GM23338 (cell line): Measurements from ENCODE around the gene SEMA4D. TPM values are rescaled to one million over a fixed set of nuclear protein-coding genes. Genes with fewer than 3 reads are reported as not detected.

Experiments
- ATAC-seq: fragments of 200-7000 bp; cut with Tn5 transposase; 3 replicates; pipeline ENCODE4 v1.9.1; 2020
- DNase-seq: peaks from one replicate; pipeline ENCODE4 v3.0.0-alpha.2; 2015; ENCODE audit warnings: low spot score
- H2AFZ ChIP-seq: fragments of 200-600 bp; sonication (generic); 2 replicates; pipeline ENCODE4 v1.8.0; 2016; ENCODE audit warnings: antibody characterized with exemption, mild to moderate bottlenecking, moderate library complexity
- H3F3A ChIP-seq: fragments of 200-600 bp; sonication (generic); replicated peaks from 2 replicates; pipeline ENCODE4 v1.8.0; 2017; ENCODE audit warnings: antibody characterized with exemption, mixed run types, low read depth
- H3K27ac ChIP-seq: fragments of 200-600 bp; sonication (generic); 2 replicates; pipeline ENCODE4 v1.6.1; 2016; ENCODE audit warnings: low read depth
- H3K27me3 ChIP-seq: fragments of 200-600 bp; sonication (generic); 2 replicates; pipeline ENCODE4 v1.8.0; 2016; ENCODE audit warnings: mild to moderate bottlenecking, mixed run types, moderate library complexity; ENCODE audit not compliant: insufficient read depth
- H3K36me3 ChIP-seq: fragments of 200-600 bp; sonication (generic); 2 replicates; pipeline ENCODE4 v1.8.0; 2016; ENCODE audit warnings: mild to moderate bottlenecking; ENCODE audit not compliant: insufficient read depth
- H3K4me1 ChIP-seq: fragments of 200-600 bp; sonication (generic); 2 replicates; pipeline ENCODE4 v1.8.0; 2016; ENCODE audit warnings: mild to moderate bottlenecking, moderate library complexity; ENCODE audit not compliant: insufficient read depth
- H3K4me2 ChIP-seq: fragments of 200-600 bp; sonication (generic); 2 replicates; pipeline ENCODE4 v1.7.1; 2017; ENCODE audit warnings: mixed run types
- H3K4me3 ChIP-seq: fragments of 200-600 bp; sonication (generic); 2 replicates; pipeline ENCODE4 v1.6.1; 2016; ENCODE audit warnings: mixed run types
- H3K79me2 ChIP-seq: fragments of 200-600 bp; sonication (generic); replicated peaks from 2 replicates; pipeline ENCODE4 v1.8.0; 2017; ENCODE audit warnings: mild to moderate bottlenecking; ENCODE audit not compliant: insufficient read depth
- H3K9me2 ChIP-seq: fragments of 200-600 bp; sonication (generic); 2 replicates; pipeline ENCODE4 v1.8.0; 2017; ENCODE audit not compliant: insufficient read depth
- H4K20me1 ChIP-seq: fragments of 200-600 bp; sonication (generic); replicated peaks from 2 replicates; pipeline ENCODE4 v1.8.0; 2017; ENCODE audit warnings: mild to moderate bottlenecking; ENCODE audit not compliant: insufficient read depth
- H3K27ac Mint-ChIP-seq: 2 replicates; pipeline ENCODE4 v1.8.0; 2020; ENCODE audit warnings: inconsistent platforms, mild to moderate bottlenecking, moderate library complexity, mixed read lengths
- H3K27me3 Mint-ChIP-seq: 3 replicates; pipeline ENCODE4 v1.8.0; 2022; ENCODE audit warnings: low read depth, mild to moderate bottlenecking, moderate library complexity, mixed read lengths, inconsistent platforms; ENCODE audit not compliant: insufficient read depth, poor library complexity
- H3K36me3 Mint-ChIP-seq: 3 replicates; pipeline ENCODE4 v1.8.0; 2021; ENCODE audit warnings: low read depth, mild to moderate bottlenecking, inconsistent platforms, moderate library complexity, mixed read lengths
- H3K4me1 Mint-ChIP-seq: 3 replicates; pipeline ENCODE4 v1.8.0; 2020; ENCODE audit warnings: mild to moderate bottlenecking, inconsistent platforms, mixed read lengths
- H3K4me3 Mint-ChIP-seq: 3 replicates; pipeline ENCODE4 v1.8.0; 2021; ENCODE audit warnings: moderate library complexity, mild to moderate bottlenecking, inconsistent platforms, mixed read lengths
- H3K9me3 Mint-ChIP-seq: 3 replicates; pipeline ENCODE4 v1.8.0; 2020; ENCODE audit warnings: moderate library complexity, mild to moderate bottlenecking, inconsistent platforms, mixed read lengths
- CREB1 ChIP-seq: fragments of 250-450 bp; sonication (Bioruptor Pico); IDR thresholded peaks from 2 replicates; pipeline ENCODE4 v1.5.0; 2020; ENCODE audit warnings: low read depth, mild to moderate bottlenecking, moderate library complexity
- EZH2 ChIP-seq: fragments of 200-600 bp; sonication (generic); IDR thresholded peaks from one replicate; pipeline ENCODE4 v1.8.0; 2017; ENCODE audit warnings: antibody characterized with exemption, mild to moderate bottlenecking, low read depth; ENCODE audit not compliant: unreplicated experiment
- EZH2phosphoT487 ChIP-seq: fragments of 200-600 bp; sonication (generic); IDR thresholded peaks from one replicate; pipeline ENCODE4 v1.8.1; 2018; ENCODE audit warnings: antibody characterized with exemption; ENCODE audit not compliant: unreplicated experiment
- JUNB ChIP-seq: IDR thresholded peaks from one replicate; pipeline ENCODE4 v1.6.1; 2016; ENCODE audit warnings: antibody characterized with exemption; ENCODE audit not compliant: unreplicated experiment
- NANOG ChIP-seq: IDR thresholded peaks from 2 replicates; pipeline ENCODE4 v1.6.1; 2016; ENCODE audit warnings: antibody characterized with exemption, borderline replicate concordance
- POLR2AphosphoS5 ChIP-seq: IDR thresholded peaks from 2 replicates; pipeline ENCODE4 v1.6.1; 2016; ENCODE audit warnings: antibody characterized with exemption, low read depth
- STAT1 ChIP-seq: IDR thresholded peaks from one replicate; pipeline ENCODE4 v1.6.1; 2016; ENCODE audit warnings: antibody characterized with exemption; ENCODE audit not compliant: unreplicated experiment
- ZNF114 ChIP-seq: fragments of 250-450 bp; sonication (Bioruptor Pico); IDR thresholded peaks from 2 replicates; pipeline ENCODE4 v1.5.0; 2020; ENCODE audit warnings: mild to moderate bottlenecking, moderate library complexity
- ZNF331 ChIP-seq: fragments of 250-450 bp; sonication (Bioruptor Pico); IDR thresholded peaks from 2 replicates; pipeline ENCODE4 v1.5.0; 2020; ENCODE audit warnings: low read depth, mild to moderate bottlenecking, moderate library complexity
- polyA plus RNA-seq: library from polyadenylated mRNA; unstranded; fragments of >200 nt; fragmentation: Nextera tagmentation; extraction: Ambion mirVana; gene quantifications from 2 replicates; pipeline ENCODE4 v1.2.1, GENCODE V29; 2016
- total RNA-seq: library from RNA; depleted of rRNA; stranded (reverse); fragments of >200 nt; shearing (Covaris generic); gene quantifications from 2 replicates; pipeline ENCODE4 v1.2.3, GENCODE V29; 2014
- TF ChIP-seq, protein P1 (sequence below): IDR thresholded peaks from 2 replicates; pipeline ENCODE4 v1.6.1; 2016; ENCODE audit warnings: antibody characterized with exemption
- TF ChIP-seq, protein P2 (sequence below): IDR thresholded peaks from one replicate; pipeline ENCODE4 v1.6.1; 2018; ENCODE audit warnings: antibody characterized with exemption; ENCODE audit not compliant: unreplicated experiment
- TF ChIP-seq, protein P3 (sequence below), 2 experiments: fragments of 200-600 bp in 1 of 2; sonication (generic) in 1 of 2; conservative IDR thresholded peaks; 2 replicates each; pipeline versions ENCODE4 v1.5.1 to v1.6.1; 2016 to 2017; ENCODE audit warnings: antibody characterized with exemption in 2 of 2, low read depth in 2 of 2, mild to moderate bottlenecking in 2 of 2, moderate library complexity in 1 of 2

The SEMA4D gene
- total and polyA plus RNA-seq, 2 experiments from 2014 or later: 19.3 to 63.0 TPM

DNA sequence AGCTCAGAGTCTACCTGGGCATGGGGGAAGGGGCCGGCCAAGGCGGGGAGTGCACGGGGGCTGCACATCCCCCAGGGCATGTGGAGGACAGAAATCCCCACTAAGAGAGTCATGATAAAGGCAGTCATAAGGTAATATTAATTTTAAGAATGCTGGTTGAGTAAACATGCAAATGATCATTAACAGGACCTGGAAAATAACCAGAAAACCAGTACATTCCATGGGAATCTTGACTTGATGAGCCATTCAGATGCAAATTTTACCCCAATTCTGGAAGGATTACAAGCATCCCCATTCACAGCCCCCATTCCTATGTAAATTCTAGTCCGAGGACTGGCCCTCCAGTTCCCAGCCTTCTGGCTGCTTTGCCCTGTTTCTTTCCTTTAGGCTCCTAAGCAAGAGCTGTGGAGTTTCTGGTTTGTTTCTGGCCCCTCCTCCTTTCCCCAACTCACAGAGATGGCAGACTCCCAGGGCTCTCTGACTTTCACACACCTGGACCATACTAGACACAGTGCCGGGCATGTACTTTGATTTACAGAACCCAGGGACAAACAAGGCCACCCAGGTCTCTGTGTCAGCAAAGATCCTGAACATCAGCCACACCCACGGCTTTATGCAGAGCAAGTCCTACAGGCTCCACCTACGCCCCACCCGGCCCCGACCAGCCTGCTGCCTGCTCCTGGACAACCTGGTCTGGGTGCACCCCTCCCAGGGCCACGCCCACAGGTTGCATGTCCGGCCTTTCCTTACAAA lies 62.7 kb downstream of the SEMA4D start:
- H3K27ac Mint-ChIP-seq: peak overlapping the region; percentile 100
- peak overlapping the region; percentile 36 for H3K4me3 ChIP-seq

GRCh38 chr9:89434636-89435035 lies 63.3 kb downstream of the SEMA4D start:
- peak overlapping the region; percentile 30 for H3K4me2 ChIP-seq
- H3K79me2 ChIP-seq: peaks cover 68% of the 10 kb centered on the region
- H3K4me1 Mint-ChIP-seq: peaks cover 81% of the 10 kb centered on the region
- ATAC-seq (peak; percentile 37), DNase-seq (no peak)
- H3K27me3 Mint-ChIP-seq: peaks cover 18% of the 10 kb centered on the region
- H2AFZ ChIP-seq: no peak overlapping the region
- peak overlapping the region; percentile 31 for H3K4me3 ChIP-seq
- no peaks in the 10 kb centered on the region for H3K36me3 ChIP-seq
- H3K27ac Mint-ChIP-seq: peak overlapping the region; percentile 100
- peak overlapping the region; percentile 71 for H3K4me3 Mint-ChIP-seq
- H3F3A ChIP-seq: peaks cover 18% of the 10 kb centered on the region
- no peaks in the 10 kb centered on the region for H3K9me3 Mint-ChIP-seq
- no peaks in the 10 kb centered on the region for H3K9me2 ChIP-seq
- H3K4me1 ChIP-seq: peaks cover 58% of the 10 kb centered on the region
- no peaks in the 10 kb centered on the region for H4K20me1 ChIP-seq
- H3K27me3 ChIP-seq: no peaks in the 10 kb centered on the region
- H3K36me3 Mint-ChIP-seq: peaks cover 6% of the 10 kb centered on the region; the same call in 2 of the 3 replicates
- H3K27ac ChIP-seq: peak overlapping the region; percentile 97
- TF ChIP-seq, protein P1, sequence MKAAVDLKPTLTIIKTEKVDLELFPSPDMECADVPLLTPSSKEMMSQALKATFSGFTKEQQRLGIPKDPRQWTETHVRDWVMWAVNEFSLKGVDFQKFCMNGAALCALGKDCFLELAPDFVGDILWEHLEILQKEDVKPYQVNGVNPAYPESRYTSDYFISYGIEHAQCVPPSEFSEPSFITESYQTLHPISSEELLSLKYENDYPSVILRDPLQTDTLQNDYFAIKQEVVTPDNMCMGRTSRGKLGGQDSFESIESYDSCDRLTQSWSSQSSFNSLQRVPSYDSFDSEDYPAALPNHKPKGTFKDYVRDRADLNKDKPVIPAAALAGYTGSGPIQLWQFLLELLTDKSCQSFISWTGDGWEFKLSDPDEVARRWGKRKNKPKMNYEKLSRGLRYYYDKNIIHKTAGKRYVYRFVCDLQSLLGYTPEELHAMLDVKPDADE: no peak
- TF ChIP-seq, protein P2, sequence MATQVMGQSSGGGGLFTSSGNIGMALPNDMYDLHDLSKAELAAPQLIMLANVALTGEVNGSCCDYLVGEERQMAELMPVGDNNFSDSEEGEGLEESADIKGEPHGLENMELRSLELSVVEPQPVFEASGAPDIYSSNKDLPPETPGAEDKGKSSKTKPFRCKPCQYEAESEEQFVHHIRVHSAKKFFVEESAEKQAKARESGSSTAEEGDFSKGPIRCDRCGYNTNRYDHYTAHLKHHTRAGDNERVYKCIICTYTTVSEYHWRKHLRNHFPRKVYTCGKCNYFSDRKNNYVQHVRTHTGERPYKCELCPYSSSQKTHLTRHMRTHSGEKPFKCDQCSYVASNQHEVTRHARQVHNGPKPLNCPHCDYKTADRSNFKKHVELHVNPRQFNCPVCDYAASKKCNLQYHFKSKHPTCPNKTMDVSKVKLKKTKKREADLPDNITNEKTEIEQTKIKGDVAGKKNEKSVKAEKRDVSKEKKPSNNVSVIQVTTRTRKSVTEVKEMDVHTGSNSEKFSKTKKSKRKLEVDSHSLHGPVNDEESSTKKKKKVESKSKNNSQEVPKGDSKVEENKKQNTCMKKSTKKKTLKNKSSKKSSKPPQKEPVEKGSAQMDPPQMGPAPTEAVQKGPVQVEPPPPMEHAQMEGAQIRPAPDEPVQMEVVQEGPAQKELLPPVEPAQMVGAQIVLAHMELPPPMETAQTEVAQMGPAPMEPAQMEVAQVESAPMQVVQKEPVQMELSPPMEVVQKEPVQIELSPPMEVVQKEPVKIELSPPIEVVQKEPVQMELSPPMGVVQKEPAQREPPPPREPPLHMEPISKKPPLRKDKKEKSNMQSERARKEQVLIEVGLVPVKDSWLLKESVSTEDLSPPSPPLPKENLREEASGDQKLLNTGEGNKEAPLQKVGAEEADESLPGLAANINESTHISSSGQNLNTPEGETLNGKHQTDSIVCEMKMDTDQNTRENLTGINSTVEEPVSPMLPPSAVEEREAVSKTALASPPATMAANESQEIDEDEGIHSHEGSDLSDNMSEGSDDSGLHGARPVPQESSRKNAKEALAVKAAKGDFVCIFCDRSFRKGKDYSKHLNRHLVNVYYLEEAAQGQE: no peak
- TF ChIP-seq JUNB: no peak
- no peak for TF ChIP-seq ZNF114 (CRISPR knock-in tag)
- no peak for TF ChIP-seq NANOG
- TF ChIP-seq, protein P3, sequence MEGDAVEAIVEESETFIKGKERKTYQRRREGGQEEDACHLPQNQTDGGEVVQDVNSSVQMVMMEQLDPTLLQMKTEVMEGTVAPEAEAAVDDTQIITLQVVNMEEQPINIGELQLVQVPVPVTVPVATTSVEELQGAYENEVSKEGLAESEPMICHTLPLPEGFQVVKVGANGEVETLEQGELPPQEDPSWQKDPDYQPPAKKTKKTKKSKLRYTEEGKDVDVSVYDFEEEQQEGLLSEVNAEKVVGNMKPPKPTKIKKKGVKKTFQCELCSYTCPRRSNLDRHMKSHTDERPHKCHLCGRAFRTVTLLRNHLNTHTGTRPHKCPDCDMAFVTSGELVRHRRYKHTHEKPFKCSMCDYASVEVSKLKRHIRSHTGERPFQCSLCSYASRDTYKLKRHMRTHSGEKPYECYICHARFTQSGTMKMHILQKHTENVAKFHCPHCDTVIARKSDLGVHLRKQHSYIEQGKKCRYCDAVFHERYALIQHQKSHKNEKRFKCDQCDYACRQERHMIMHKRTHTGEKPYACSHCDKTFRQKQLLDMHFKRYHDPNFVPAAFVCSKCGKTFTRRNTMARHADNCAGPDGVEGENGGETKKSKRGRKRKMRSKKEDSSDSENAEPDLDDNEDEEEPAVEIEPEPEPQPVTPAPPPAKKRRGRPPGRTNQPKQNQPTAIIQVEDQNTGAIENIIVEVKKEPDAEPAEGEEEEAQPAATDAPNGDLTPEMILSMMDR (conservative IDR thresholded peaks at IDR 0.05; ENCODE audit: low read depth in 2 of 2): no peak
- no peak for TF ChIP-seq EZH2phosphoT487
- TF ChIP-seq EZH2: no peak
- TF ChIP-seq CREB1 (CRISPR knock-in tag): no peak
- TF ChIP-seq STAT1: no peak

More for the DNA sequence above, 62.7 kb downstream of the SEMA4D start:
- H4K20me1 ChIP-seq: no peaks in the 10 kb centered on the region
- H2AFZ ChIP-seq: no peak overlapping the region
- peak overlapping the region; percentile 97 for H3K27ac ChIP-seq
- DNase-seq: peak; percentile 98
- no peaks in the 10 kb centered on the region for H3K36me3 ChIP-seq
- H3K79me2 ChIP-seq: peaks cover 65% of the 10 kb centered on the region
- H3K27me3 ChIP-seq: no peaks in the 10 kb centered on the region
- peaks cover 14% of the 10 kb centered on the region for H3K27me3 Mint-ChIP-seq
- peaks cover 52% of the 10 kb centered on the region for H3K4me1 ChIP-seq
- H3F3A ChIP-seq: peaks cover 18% of the 10 kb centered on the region
- no peaks in the 10 kb centered on the region for H3K9me3 Mint-ChIP-seq
- peak overlapping the region; percentile 71 for H3K4me3 Mint-ChIP-seq
- H3K36me3 Mint-ChIP-seq: peaks cover 6% of the 10 kb centered on the region; the same call in 2 of the 3 replicates
- TF ChIP-seq CREB1 (CRISPR knock-in tag) (0 out of 2 replicates have a peak, but pooled peaks have one; percentile 20), ZNF331 (CRISPR knock-in tag) (no peak), POLR2AphosphoS5 (peak; percentile 30; the same call in 1 of the 2 replicates), NANOG (peak; percentile 87), EZH2phosphoT487 (no peak)
- TF ChIP-seq, protein P1: 0 out of 2 replicates have a peak, but pooled peaks have one; percentile 26
- peak overlapping the region; percentile 50 for H3K4me2 ChIP-seq
- H3K4me1 Mint-ChIP-seq: peaks cover 81% of the 10 kb centered on the region
- no peaks in the 10 kb centered on the region for H3K9me2 ChIP-seq
- ATAC-seq: peak; percentile 86
